CD4-positive, alpha-beta T cell treated with Interleukin-15 for 1 hour (primary cell): Measurements from ENCODE around the gene ARHGAP24.
"Not testable (repeated sequence)": the region's sequence is repeated elsewhere in the genome, so short reads cannot be mapped to it uniquely, and the experiment has no call there.

Source experiments
- DNase-seq: peaks from one replicate; pipeline ENCODE4 v3.0.0-alpha.2; 2020

Gene ARHGAP24

DNA sequence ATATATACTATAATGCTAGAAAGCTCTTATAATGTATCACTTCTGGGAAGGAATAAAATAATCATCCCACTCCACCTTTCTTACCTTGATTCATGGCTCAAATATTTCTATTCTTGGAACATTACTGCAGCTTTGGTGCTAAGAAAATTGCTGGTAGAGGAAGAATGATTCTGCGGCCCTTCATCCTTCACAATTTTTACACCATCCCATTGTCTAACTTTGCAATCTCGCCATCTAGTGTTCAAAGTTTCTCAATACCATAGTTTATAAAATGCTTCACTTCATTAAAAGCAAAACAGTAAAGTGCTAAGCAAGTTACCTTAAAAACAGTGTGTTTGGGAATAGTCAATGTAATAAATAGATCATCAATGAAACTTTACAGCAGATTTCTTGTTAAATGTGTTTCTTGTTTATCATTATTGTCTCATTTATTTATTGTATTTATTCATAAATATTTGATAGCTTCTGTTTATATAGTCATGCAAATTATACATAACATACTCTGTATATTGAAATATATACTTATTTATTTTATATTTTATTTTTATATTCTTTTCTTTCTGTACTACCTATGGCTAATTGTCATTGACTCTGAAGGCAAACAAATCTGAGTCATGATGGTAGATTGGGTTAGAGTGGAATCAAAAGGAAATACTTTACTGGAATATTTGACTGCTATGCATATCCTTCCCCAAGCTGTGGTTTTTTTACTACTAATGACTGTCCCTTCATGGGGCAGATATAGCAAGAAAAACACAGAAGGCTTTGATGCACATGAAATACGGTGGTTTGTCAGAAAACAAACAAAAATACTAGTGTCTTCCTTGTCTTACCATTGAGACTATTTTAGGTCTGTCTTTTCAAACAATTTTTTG, 494.2 kb downstream of the ARHGAP24 start:
- DNase-seq: no peak

DNA sequence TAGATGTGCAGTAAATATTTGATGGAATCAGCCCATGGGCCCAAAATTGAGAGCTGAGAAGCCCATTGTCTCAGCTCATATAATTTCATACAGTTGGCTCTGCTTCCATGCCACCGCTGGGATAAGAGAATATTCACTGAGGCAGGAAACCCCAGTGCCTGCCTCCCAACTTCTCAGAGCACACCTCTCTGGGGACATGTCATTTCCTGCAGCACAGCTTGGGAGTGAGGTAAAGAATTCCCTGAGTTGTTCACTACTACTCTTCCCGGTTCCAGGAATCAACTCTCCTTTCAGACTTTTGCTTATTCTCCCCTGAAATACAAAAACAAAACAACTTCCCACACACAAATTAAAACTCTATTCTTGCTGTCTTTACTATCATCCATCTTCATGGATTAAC, 495.6 kb downstream of the ARHGAP24 start:
- no peak for DNase-seq

DNA sequence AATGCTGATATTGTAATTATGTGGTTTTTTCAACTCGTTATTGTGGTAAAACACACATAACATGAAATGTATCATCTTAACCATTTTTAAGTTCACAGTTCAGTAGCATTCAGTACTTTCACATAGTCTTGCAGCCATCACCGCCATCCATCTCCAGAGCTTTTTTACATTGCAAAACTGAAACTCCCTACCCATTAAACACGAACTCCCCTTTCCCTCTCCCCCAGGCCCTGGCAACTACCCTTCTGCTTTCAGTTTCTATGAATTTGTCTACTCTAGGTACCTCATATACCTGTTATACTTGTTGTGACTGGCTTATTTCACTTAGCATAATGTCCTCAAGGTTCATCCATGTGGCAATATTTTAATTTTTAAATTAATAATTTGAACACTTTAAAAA, 504.3 kb downstream of the ARHGAP24 start:
- DNase-seq: no peak

DNA sequence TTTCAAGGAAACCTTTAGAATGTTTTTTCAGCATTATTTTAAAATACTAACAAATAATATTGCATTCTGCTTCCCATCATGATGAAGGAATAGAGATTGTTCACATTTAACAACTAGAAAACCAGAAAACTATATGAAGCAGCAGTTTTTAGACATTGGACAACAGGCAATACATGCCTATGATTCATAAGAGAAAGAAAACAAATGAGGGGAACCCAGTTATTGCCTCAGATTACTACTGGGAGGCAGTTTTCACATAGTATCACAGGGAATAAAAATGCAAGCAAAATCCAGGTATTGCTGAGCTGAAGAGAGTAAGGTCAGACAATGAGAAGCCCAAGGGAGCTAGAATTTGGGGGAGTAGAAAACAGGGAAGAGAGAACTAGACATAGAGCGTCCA, 511.3 kb downstream of the ARHGAP24 start:
- DNase-seq: no peak

DNA sequence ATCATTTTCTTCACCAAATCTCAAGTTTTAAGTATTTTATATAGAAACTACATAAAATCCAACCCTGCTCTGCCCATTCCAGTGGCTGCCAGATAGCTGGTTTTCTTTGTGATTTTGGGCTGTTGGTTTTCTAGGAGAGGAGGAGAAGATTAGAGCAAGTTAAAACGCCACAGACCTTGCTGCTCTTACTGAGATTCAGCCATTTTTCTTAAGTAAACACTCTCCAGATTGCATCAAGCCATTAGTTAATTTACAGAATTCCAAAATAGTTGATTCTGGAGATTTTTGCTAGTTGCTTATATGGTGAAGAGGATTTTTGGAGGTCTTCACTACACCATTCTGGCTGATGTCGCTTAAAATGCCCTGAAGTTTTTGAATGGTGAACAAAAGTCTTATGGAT, 518.7 kb downstream of the ARHGAP24 start:
- no peak for DNase-seq

DNA sequence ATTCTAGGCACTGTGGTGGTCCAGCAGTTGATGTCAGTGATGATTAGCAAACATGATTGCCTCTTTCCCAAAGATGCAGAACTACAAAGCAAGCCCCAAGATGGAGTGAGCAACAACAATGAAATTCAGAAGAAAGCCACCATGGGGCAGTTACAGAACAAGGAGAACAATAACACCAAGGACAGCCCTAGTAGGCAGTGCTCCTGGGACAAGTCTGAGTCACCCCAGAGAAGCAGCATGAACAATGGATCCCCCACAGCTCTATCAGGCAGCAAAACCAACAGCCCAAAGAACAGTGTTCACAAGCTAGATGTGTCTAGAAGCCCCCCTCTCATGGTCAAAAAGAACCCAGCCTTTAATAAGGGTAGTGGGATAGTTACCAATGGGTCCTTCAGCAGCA, 519.6 kb downstream of the ARHGAP24 start:
- DNase-seq: no peak

DNA sequence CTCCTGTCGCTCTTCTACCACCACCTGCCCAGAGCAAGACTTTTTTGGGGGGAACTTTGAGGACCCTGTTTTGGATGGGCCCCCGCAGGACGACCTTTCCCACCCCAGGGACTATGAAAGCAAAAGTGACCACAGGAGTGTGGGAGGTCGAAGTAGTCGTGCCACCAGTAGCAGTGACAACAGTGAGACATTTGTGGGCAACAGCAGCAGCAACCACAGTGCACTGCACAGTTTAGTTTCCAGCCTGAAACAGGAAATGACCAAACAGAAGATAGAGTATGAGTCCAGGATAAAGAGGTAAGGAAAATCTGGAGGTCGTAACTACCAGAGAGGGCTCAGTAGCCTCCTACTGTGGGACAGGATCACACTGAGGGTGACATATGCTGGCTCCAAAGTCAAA, 520.4 kb downstream of the ARHGAP24 start:
- DNase-seq: no peak

DNA sequence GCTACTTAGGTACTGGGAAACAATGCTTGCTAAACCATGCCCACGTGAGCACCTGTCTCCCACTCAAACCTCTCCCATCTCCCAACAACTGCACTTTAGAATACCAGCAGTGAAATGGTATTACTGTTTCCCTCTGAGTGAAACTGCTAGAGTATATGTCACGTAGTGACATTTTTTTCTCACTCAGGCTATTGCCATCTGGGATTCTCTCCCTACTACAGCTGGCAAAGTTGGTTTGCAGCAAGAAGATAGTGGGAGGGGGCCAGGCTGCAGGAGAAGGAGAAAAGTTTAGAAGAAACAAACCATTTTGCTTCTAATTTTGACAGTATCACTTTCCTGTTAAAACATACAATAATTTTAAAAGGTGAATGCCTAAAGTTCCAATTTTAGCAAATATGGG, 526.6 kb downstream of the ARHGAP24 start:
- DNase-seq: no peak

DNA sequence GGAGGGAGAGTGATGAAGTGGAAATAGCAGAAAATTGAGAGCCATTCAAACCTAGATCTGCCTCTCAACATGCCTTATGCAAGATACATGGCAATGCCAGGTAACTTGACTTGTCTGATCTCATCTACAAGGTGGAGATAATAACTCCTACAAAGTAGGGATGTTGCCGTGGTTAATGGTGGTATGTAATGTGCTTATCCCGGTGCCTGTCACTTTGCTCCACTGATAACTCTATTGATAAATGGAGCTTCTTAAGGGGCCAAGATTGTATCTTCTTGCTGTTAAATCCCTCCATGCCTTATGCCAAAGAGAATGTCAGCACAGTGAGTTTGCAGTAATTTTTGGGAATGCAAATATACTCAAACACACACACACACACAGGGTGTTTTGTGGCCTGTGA, 529.1 kb downstream of the ARHGAP24 start:
- DNase-seq: no peak

DNA sequence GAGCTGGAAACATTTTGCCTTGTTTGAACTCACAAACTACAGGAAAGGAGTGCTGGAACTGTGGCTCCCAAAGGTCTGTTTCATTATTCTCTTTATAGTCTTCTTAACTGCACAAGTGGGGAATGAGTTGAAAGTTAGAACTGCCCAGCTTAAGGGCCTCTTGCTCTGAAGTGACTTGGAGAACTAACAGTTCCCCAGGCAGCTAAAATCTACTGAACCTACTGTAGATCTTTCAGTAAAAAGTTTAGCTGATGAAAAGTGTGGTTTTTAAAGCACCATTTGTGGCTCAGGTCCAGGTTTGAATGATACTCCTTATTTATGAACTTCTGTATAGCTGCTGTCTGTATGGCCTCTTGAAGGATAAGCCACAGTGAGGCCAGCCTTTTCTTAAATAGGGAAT, 531.1 kb downstream of the ARHGAP24 start:
- no peak for DNase-seq

DNA sequence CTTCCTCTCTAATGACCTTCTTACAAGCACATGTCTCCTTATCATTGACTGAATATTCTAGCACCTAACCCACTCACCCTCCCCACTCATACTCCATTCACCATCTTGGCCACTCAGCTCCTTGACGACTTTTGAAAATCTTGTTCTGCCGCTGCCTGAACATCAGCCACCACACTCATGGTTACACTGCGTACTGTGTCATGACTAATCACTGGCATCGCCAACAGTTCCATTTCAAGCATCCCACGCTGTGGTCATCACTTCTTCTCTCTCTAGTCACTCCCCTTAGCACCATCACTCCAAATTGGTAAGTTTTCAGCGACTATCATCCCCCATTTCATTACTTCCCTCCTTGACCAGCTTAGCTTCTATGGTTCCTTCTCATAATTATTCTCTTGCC, 532.1 kb downstream of the ARHGAP24 start:
- no peak for DNase-seq

DNA sequence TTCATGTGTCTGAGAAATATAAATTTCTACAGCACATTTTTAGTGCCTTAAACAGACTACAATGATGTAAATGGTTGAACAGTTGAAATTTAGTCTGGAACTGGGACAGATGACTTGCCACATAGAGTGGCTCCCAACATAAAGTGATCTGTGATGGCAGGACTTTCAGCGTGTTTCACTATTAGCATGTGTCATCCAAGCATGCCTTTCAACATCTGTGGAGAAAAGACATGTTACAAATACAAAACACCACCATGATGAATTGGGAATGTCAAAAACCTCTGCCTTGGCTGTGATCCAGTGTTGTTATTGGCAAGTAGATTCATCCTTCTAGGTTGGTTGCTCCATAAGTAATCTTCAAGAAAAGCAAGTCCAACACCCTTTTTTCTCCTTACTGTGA, 536.2 kb downstream of the ARHGAP24 start:
- no peak for DNase-seq

DNA sequence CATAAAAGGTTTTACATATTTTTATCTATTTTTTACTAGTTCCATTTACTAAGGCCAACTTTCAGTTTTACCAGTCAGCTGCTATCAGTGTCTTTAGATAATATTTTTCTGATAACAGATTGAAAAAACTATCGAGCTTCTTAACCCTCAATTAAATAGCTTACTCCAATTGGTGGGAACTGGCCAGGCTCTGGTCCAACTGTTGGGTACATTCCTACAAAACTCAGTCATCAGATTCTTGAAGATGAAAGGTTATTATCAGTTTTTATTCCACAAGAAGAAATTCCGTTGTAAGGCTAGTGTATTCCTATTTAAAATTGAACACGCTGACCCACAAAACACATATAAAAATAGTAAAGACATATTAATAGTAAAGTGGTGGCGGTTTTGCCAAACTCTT, 538.7 kb downstream of the ARHGAP24 start:
- no peak for DNase-seq

DNA sequence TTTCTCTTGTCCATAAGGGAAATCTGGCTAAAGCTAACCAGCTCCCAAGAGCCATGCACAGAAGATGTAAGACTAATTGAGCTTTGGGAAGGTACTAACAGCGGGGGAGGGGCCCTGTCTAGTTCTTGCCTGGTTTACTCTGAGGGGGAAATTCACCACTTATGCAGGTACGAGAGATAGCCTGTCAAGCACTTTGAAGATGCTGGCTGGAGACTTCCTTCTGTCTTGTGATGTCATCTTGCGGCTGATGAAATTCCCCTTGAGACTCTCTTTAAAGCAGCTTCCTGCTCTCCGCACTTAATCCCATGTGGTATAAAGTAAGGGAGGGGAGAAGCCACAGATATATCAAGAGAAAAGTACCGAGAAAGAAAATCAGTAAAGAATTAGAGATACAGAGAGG, 539.6 kb downstream of the ARHGAP24 start:
- DNase-seq: no peak

DNA sequence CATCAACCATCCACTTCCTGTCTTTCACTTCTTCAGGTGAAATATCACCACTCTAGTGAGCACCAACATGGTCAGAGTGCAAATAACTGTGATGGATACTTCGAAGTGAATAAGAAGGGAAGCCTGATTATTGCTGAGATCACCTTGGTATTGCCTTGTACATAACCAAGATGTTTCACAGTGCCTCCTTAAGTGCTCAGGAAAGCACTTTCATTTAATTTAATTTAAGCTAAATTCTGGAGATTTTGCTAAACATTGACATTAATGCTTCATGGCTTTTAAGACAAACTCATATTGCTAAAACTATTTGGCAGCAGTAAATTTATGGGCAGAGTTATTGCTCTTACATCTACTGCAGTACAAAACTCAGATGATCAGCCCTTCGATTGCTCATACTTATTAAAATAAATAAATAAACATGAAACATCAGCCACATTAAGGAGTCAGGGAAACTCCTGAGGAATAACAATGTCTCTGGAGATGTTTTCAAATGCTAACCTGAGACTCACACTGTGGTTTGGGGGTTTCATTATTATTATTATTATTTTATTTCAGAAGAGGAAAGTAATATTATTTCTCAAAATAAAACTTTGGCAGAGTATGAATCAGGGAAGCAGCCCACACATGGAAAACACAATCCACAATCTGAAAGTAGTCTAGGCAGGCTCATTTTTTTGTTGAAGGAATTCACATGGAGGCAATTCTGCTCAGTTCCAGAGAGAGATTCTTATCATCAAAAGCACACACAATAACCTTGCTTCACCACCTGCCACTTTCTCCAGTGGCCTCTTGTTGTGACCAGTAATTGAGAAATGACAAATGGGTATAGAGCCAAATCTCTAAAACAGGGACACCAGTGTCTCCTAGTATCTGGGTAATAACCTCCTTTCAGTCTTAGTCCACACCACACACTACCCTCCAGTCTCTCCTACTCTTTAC, 540.7 kb downstream of the ARHGAP24 start:
- DNase-seq: no peak

DNA sequence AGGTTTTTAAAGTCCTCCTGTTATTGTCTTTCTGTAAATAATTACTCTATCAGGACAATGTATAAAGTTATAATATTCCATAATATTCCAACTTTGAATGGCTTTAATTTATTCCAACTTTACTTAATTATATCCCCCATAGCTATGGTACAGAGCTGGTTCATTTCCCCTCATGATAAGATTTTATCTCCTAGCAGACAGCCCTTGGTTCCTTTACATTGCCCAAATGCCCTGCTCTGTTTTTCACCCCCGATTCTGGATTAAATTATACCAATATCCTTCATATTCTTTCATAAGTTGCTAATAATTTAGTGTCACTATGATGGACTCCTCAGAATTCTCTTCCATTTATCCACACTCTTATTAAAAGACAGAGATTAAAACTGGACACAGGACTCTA, 544.4 kb downstream of the ARHGAP24 start:
- no peak for DNase-seq

DNA sequence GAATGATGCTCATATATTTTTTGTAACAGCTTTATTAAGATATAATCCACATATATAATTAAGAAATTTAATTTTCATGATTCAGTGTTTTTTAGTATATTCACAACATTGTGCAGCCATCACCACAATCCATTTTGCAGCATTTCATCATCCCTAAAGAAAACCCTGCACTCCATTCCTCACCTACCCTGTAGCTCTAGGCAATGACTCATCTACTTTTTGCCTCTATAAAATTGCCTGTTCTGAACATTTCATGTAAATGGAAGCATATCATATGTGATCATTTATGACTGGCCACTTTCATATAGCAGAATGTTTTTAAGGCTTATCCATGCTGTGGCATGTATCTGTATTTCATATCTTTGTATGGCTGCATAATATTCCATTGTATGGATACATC, 545.0 kb downstream of the ARHGAP24 start:
- no peak for DNase-seq

DNA sequence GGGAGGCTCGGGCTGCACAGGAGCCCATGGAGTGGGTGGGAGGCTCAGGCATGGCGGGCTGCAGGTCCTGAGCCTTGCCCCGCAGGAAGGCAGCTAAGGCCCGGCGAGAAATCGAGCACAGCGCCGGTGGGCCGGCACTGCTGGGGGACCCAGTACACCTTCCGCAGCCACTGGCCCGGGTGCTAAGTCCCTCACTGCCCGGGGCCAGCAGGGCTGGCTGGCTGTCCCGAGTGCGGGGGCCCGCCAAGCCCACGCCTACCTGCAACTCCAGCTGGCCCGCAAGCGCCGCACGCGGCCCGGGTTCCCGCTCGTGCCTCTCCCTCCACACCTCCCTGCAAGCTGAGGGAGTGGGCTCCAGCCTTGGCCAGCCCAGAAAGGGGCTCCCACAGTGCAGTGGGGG, 546.7 kb downstream of the ARHGAP24 start:
- not testable (repeated sequence) for DNase-seq

DNA sequence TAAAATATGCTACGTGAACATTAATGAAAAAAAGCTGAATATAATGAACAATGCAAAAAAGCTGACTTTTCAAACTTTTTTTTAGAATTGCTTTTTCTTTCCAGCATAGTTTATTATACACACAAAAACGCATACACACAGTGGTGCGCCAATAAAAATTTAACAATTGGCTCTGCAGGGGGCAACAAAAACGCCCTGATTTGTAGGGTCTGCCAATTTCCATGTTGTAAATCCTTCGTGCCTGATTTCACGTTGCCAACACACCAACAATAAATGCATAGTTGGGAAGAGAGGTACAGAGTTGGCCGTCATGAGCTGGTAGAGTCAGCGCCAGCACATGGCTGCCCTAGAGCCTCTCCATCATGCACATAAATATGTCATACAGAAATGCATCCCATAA, 551.8 kb downstream of the ARHGAP24 start:
- no peak for DNase-seq

DNA sequence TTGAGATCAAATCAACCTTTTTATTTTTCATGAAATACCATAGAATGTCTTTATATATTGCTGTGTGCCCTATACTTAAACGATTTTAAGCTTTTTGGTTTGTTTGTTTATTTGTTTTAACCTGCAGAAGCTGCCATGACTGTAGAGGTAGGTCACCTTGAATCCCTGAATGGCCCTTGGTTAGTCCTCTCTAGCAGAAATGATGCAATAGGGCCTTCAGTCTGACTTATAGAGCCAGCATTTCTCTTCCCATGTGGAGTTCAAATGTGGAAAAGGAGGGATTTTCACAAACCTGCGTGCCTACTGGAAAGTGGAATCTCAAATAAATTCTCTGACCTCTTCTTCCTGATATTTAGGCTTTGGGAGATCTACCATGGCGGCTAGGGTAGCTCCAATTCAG, 557.0 kb downstream of the ARHGAP24 start:
- DNase-seq: no peak

DNA sequence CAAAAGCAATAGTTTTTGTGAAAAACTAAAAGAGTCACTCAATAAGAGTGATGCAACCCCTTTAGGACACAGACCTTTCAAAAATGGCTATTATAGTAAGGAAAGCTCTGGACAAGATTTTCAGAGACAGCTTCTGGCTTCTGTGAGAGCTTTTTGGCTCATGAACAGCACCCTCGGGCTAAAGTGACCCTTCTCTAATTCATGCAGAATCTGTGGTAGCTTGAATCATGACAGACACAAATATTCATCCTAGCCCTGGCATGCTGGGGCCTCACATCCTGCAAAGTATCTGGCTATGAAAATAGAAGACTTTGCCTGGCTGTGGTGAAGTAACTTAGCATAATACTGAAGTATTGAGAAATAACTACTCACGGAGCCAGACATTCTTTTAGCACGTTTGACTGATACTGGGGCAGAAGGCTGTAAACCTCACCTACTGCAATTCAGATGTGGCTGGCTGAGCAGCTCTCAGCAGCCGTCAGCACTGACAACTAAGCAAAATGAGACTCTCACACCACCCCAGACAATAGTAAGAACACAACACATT, 557.6 kb downstream of the ARHGAP24 start:
- DNase-seq: no peak

DNA sequence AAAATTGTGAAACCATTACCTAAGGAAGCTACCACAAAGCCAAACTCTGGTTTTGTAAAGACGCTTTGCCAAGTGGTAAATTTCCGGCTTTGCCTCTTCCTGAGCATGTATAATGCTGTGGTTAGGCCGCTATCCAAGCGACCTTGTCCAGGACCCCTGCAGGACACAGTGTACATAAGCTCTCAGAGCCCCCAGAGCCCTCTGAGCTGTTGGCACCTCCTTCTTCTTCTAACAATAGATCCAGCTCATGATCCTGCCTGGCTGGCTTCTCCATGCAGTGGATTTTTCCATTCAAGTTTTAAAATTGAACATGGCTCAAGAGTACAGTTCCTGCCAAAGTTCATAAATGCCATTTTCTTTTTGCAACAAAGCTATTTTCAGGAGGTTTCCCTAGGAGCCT, 558.2 kb downstream of the ARHGAP24 start:
- DNase-seq: no peak

DNA sequence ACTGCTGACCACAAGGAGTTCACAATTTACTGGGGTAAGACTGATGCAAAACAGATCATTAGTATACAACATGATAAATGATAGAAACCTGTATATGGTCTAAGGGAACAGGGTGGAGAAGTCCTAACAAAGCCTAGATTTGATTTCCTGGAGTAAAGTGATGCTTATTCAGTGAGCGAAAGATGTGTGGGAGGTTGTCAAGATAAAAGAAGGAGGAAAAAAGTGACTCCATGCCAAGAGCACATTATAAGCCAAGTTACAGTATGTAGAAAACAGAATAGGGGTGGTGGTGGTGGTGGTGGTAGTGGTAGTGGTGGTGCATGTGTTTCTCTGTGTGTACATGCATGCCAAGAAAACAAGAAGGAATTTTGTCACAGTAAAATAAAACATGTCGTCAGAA, 559.7 kb downstream of the ARHGAP24 start:
- DNase-seq: no peak

DNA sequence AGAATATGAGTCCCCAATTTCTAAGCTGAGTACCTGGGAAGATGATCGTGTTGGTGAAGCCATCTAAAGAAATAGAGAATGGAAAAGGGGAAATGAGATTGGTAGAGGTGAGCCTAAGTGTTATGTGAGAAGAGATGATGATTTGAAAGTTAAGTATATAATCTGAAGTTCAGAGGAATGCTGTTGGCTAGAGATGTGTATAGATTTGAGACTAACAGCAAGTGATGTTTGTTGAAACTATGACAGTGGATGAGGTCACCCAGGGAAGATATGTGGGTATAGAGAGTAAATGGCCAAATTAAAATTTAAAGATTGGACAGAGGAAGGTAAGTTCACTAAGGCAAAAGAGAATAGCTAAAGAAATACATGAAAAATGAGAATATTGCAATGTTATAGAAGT, 560.7 kb downstream of the ARHGAP24 start:
- no peak for DNase-seq
